ENCODE results near the gene TMED4. TPM values are rescaled to one million over a fixed set of nuclear protein-coding genes. Genes with fewer than 3 reads are reported as not detected.

TMED4 gene
- total and polyA plus RNA-seq, 2 of the 13 experiments (the other 11 are each of a cell fraction or from before 2014, with no cell fraction given) = 81.4 to 109 TPM

DNA sequence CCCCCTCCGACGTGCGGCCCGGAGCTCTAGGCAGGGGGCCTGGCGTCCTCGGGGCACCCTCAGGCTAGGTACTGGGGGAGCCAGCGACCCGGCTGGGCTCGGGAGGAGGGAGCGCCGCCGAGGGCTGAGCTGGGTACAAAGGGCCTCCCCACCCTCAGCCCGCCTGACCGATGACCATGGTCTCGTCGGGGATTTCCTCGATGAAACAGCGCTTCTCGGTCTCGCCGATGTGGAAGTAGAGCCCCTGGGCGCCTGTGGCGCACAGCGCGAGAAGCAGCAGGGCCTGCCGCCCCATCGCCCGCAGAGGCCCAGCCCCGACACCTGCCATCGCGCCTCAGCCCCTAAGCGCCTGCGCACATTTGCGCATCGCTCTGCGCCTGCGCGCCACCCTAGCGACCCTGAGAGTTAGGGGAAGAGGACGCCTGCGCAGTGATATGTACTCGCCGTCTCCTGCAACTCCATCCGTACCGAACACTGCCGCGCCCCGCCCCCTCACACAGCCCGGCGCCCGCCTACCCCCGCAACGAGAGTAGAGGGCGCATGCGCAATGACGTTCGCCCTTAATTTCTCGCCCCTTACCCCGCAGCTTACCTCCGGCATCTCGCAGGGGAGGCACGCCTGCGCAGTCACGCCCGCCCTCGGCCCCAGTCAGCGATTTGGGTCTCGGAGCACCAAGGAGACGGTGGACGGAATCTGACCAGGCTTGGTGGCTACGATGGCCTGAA lies at the start of gene TMED4 (continued):
- TF ChIP-seq, protein P1, sequence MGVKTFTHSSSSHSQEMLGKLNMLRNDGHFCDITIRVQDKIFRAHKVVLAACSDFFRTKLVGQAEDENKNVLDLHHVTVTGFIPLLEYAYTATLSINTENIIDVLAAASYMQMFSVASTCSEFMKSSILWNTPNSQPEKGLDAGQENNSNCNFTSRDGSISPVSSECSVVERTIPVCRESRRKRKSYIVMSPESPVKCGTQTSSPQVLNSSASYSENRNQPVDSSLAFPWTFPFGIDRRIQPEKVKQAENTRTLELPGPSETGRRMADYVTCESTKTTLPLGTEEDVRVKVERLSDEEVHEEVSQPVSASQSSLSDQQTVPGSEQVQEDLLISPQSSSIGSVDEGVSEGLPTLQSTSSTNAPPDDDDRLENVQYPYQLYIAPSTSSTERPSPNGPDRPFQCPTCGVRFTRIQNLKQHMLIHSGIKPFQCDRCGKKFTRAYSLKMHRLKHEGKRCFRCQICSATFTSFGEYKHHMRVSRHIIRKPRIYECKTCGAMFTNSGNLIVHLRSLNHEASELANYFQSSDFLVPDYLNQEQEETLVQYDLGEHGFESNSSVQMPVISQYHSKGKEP (CRISPR knock-in tag; IDR thresholded peaks at IDR 0.05) = no peak
- TF ChIP-seq, protein P2, sequence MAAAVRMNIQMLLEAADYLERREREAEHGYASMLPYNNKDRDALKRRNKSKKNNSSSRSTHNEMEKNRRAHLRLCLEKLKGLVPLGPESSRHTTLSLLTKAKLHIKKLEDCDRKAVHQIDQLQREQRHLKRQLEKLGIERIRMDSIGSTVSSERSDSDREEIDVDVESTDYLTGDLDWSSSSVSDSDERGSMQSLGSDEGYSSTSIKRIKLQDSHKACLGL (CRISPR knock-in tag; IDR thresholded peaks at IDR 0.05) = 0 out of 2 replicates have a peak, but pooled peaks have one; percentile 69
- TF ChIP-seq ZNF674 (CRISPR knock-in tag; IDR thresholded peaks at IDR 0.05; ENCODE audit: low read depth) (no peak), ZNF841 (CRISPR knock-in tag; IDR thresholded peaks at IDR 0.05; ENCODE audit: borderline replicate concordance) (no peak), ZNF780A (CRISPR knock-in tag; IDR thresholded peaks at IDR 0.05) (0 out of 2 replicates have a peak, but pooled peaks have one; percentile 32), MBD4 (IDR thresholded peaks at IDR 0.05; ENCODE audit: borderline replicate concordance, low read length) (no peak), REPIN1 (CRISPR knock-in tag; IDR thresholded peaks at IDR 0.05; ENCODE audit: borderline replicate concordance, low read depth) (peak; percentile 54; the same call in 1 of the 2 replicates), ZNF891 (CRISPR knock-in tag; IDR thresholded peaks at IDR 0.05) (peak; percentile 95), SUZ12 (IDR thresholded peaks at IDR 0.05; ENCODE audit: low read depth, low read length) (no peak), ETV5 (CRISPR knock-in tag; IDR thresholded peaks at IDR 0.05; ENCODE audit: borderline replicate concordance) (no peak), KLF6 (CRISPR knock-in tag; IDR thresholded peaks at IDR 0.05) (0 out of 2 replicates have a peak, but pooled peaks have one; percentile 33), REL (CRISPR knock-in tag; conservative IDR thresholded peaks at IDR 0.05) (peak; percentile 54; the same call in 1 of the 2 replicates), NR3C1 (CRISPR knock-in tag; IDR thresholded peaks at IDR 0.05) (no peak), HNRNPK (IDR thresholded peaks at IDR 0.05; ENCODE audit: low read depth, low read length, poor library complexity, severe bottlenecking) (no peak), PHF5A (CRISPR knock-in tag; IDR thresholded peaks at IDR 0.05; ENCODE audit: low read depth, unreplicated experiment) (no peak), RFXAP (CRISPR knock-in tag; IDR thresholded peaks at IDR 0.05; ENCODE audit: borderline replicate concordance) (peak; percentile 44; the same call in 1 of the 2 replicates), CREM (IDR thresholded peaks at IDR 0.05) (peak; percentile 47; the same call in 1 of the 2 replicates), CREM (CRISPR knock-in tag; IDR thresholded peaks at IDR 0.05) (no peak)
- TF ChIP-seq, protein P3, sequence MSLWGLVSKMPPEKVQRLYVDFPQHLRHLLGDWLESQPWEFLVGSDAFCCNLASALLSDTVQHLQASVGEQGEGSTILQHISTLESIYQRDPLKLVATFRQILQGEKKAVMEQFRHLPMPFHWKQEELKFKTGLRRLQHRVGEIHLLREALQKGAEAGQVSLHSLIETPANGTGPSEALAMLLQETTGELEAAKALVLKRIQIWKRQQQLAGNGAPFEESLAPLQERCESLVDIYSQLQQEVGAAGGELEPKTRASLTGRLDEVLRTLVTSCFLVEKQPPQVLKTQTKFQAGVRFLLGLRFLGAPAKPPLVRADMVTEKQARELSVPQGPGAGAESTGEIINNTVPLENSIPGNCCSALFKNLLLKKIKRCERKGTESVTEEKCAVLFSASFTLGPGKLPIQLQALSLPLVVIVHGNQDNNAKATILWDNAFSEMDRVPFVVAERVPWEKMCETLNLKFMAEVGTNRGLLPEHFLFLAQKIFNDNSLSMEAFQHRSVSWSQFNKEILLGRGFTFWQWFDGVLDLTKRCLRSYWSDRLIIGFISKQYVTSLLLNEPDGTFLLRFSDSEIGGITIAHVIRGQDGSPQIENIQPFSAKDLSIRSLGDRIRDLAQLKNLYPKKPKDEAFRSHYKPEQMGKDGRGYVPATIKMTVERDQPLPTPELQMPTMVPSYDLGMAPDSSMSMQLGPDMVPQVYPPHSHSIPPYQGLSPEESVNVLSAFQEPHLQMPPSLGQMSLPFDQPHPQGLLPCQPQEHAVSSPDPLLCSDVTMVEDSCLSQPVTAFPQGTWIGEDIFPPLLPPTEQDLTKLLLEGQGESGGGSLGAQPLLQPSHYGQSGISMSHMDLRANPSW (CRISPR knock-in tag; IDR thresholded peaks at IDR 0.05; ENCODE audit: borderline replicate concordance) = no peak; the same call in 1 of the 2 replicates
